SH-SY5Y (cell line): ENCODE data around the gene GPAM.

Experiments used
- GATA2 ChIP-seq: IDR thresholded peaks from 2 replicates; pipeline ENCODE4 v1.6.1; 2011; ENCODE audit warnings: mild to moderate bottlenecking, low read depth, low read length
- GATA3 ChIP-seq: IDR thresholded peaks from 2 replicates; pipeline ENCODE4 v1.6.1; 2011; ENCODE audit warnings: low read depth, mild to moderate bottlenecking, low read length, moderate library complexity

DNA sequence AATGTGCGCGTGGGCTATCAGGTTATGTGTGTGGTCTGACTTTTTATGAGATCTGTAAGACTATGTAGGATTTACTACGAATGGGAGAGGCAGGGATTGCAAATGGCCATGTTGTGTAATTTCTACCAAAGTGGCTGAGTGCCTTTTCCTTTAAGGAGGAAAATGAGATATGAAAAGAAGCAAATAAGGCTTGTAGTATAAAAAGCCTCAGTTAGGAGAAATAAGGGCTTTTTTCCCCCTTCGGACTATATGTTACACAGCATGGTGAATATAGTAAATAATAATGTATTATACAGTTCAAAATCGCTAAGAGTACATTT, 447 bp upstream of the GPAM start:
- TF ChIP-seq GATA2 (no peak), GATA3 (no peak)
